WTC11 (cell line): Measurements from ENCODE around the gene C14orf132. TPM values are rescaled to one million over a fixed set of nuclear protein-coding genes. Genes with fewer than 3 reads are reported as not detected.

ENCODE experiments used
- ATAC-seq: fragments of 200-7000 bp; cut with Tn5 transposase; 2 replicates; pipeline ENCODE4 v1.10.0; 2021; ENCODE audit warnings: mild to moderate bottlenecking, moderate library complexity
- CTCF ChIA-PET: fragments of 300-600 bp; sonication (Branson Sonifier 250); formaldehyde crosslinking; loops from one replicate; lab custom pipeline; 2021; ENCODE audit warnings: antibody characterized with exemption; lab: Charles Lee
- POLR2A ChIA-PET: fragments of 350-600 bp; sonication (Branson Sonifier 250); formaldehyde crosslinking; loops from one replicate; lab custom pipeline; 2021; ENCODE audit warnings: antibody characterized with exemption; lab: Charles Lee
- DNase-seq: peaks from one replicate; pipeline ENCODE4 v3.0.0; 2021; ENCODE audit warnings: low spot score
- H3K27ac Mint-ChIP-seq: 2 replicates; pipeline ENCODE4 v1.8.0; 2021; ENCODE audit warnings: mixed read lengths
- H3K27me3 Mint-ChIP-seq: 2 replicates; pipeline ENCODE4 v1.8.0; 2021; ENCODE audit warnings: low read depth, mild to moderate bottlenecking, moderate library complexity, mixed read lengths
- H3K36me3 Mint-ChIP-seq: 2 replicates; pipeline ENCODE4 v1.8.0; 2021; ENCODE audit warnings: mixed read lengths
- H3K4me1 Mint-ChIP-seq: 2 replicates; pipeline ENCODE4 v1.8.0; 2022; ENCODE audit warnings: mixed read lengths
- H3K4me3 Mint-ChIP-seq: 2 replicates; pipeline ENCODE4 v1.8.0; 2021; ENCODE audit warnings: mild to moderate bottlenecking, moderate library complexity, mixed read lengths
- H3K9me3 Mint-ChIP-seq: 2 replicates; pipeline ENCODE4 v1.8.0; 2021; ENCODE audit warnings: mixed read lengths
- CREM ChIP-seq: sonication (generic); formaldehyde crosslinking; IDR thresholded peaks from 2 replicates; pipeline ENCODE4 v1.8.1; 2022; ENCODE audit warnings: mild to moderate bottlenecking, missing genetic modification reagents, moderate library complexity
- FOXP1 ChIP-seq: sonication (generic); formaldehyde crosslinking; IDR thresholded peaks from 2 replicates; pipeline ENCODE4 v1.8.0; 2022; ENCODE audit warnings: missing genetic modification reagents, mild to moderate bottlenecking, moderate library complexity, borderline replicate concordance
- GABPB1 ChIP-seq: sonication (generic); formaldehyde crosslinking; IDR thresholded peaks from 2 replicates; pipeline ENCODE4 v1.8.1; 2023; ENCODE audit warnings: mild to moderate bottlenecking, missing genetic modification reagents
- JAZF1 ChIP-seq: fragments of 250-450 bp; sonication (Bioruptor Pico); IDR thresholded peaks from 2 replicates; pipeline ENCODE4 v1.9.0; 2021; ENCODE audit warnings: moderate library complexity, mild to moderate bottlenecking, inconsistent platforms
- MXD4 ChIP-seq: fragments of 250-450 bp; sonication (Bioruptor Pico); IDR thresholded peaks from 2 replicates; pipeline ENCODE4 v1.8.0; 2021; ENCODE audit warnings: mild to moderate bottlenecking, moderate library complexity, borderline replicate concordance
- MYBL2 ChIP-seq: sonication (generic); formaldehyde crosslinking; IDR thresholded peaks from 2 replicates; pipeline ENCODE4 v1.8.1; 2023; ENCODE audit warnings: mild to moderate bottlenecking, moderate library complexity, missing genetic modification reagents
- NR2C2 ChIP-seq: sonication (generic); formaldehyde crosslinking; IDR thresholded peaks from 2 replicates; pipeline ENCODE4 v1.8.0; 2022; ENCODE audit warnings: mild to moderate bottlenecking, missing genetic modification reagents
- RORB ChIP-seq: fragments of 250-450 bp; sonication (Bioruptor Pico); IDR thresholded peaks from 2 replicates; pipeline ENCODE4 v1.9.0; 2021; ENCODE audit warnings: mild to moderate bottlenecking
- TEAD1 ChIP-seq: sonication (generic); formaldehyde crosslinking; IDR thresholded peaks from 2 replicates; pipeline ENCODE4 v1.8.0; 2022; ENCODE audit warnings: mild to moderate bottlenecking, missing genetic modification reagents
- TEAD4 ChIP-seq: sonication (generic); formaldehyde crosslinking; IDR thresholded peaks from 2 replicates; pipeline ENCODE4 v1.8.0; 2022; ENCODE audit warnings: mild to moderate bottlenecking, missing genetic modification reagents
- ZNF416 ChIP-seq: fragments of 250-450 bp; sonication (Bioruptor Pico); IDR thresholded peaks from 2 replicates; pipeline ENCODE4 v1.9.0; 2021; ENCODE audit warnings: mild to moderate bottlenecking, inconsistent platforms
- ZNF671 ChIP-seq: fragments of 250-450 bp; sonication (Bioruptor Pico); IDR thresholded peaks from 2 replicates; pipeline ENCODE4 v1.8.0; 2021; ENCODE audit warnings: mild to moderate bottlenecking
- total RNA-seq: library from RNA; stranded (reverse); gene quantifications from 3 replicates; pipeline ENCODE4 v1.2.3, GENCODE V29; 2021
- TF ChIP-seq, protein P1 (sequence below): sonication (generic); formaldehyde crosslinking; IDR thresholded peaks from 2 replicates; pipeline ENCODE4 v1.8.1; 2023; ENCODE audit warnings: mild to moderate bottlenecking, missing genetic modification reagents
- TF ChIP-seq, protein P2 (sequence below): sonication (generic); formaldehyde crosslinking; IDR thresholded peaks from 2 replicates; pipeline ENCODE4 v1.8.0; 2022; ENCODE audit warnings: mild to moderate bottlenecking, missing genetic modification reagents
- TF ChIP-seq, protein P3 (sequence below): sonication (generic); formaldehyde crosslinking; IDR thresholded peaks from 2 replicates; pipeline ENCODE4 v1.8.1; 2023; ENCODE audit warnings: mild to moderate bottlenecking, missing genetic modification reagents, moderate library complexity
- TF ChIP-seq, protein P4 (sequence below): sonication (generic); formaldehyde crosslinking; IDR thresholded peaks from 2 replicates; pipeline ENCODE4 v1.8.1; 2022; ENCODE audit warnings: low read depth, mild to moderate bottlenecking, moderate library complexity, missing genetic modification reagents, borderline replicate concordance
- TF ChIP-seq, protein P5 (sequence below): fragments of 250-450 bp; sonication (Bioruptor Pico); IDR thresholded peaks from 2 replicates; pipeline ENCODE4 v2.1.2; 2022; ENCODE audit warnings: mild to moderate bottlenecking, moderate library complexity
- TF ChIP-seq, protein P6 (sequence below): fragments of 250-450 bp; sonication (Bioruptor Pico); IDR thresholded peaks from 2 replicates; pipeline ENCODE4 v1.9.0; 2021; ENCODE audit warnings: moderate library complexity, mild to moderate bottlenecking, inconsistent platforms, borderline replicate concordance
- TF ChIP-seq, protein P7 (sequence below): fragments of 250-450 bp; sonication (Bioruptor Pico); IDR thresholded peaks from 2 replicates; pipeline ENCODE4 v1.8.0; 2021; ENCODE audit warnings: mild to moderate bottlenecking
- TF ChIP-seq, protein P8 (sequence below): sonication (generic); formaldehyde crosslinking; IDR thresholded peaks from 2 replicates; pipeline ENCODE4 v1.8.0; 2022; ENCODE audit warnings: mild to moderate bottlenecking, missing genetic modification reagents
- TF ChIP-seq, protein P9 (sequence below): fragments of 200-600 bp; IDR thresholded peaks from 2 replicates; pipeline ENCODE4 v1.8.0; 2022; ENCODE audit warnings: antibody characterized with exemption

Gene C14orf132
- total RNA-seq, 1 experiment from 2014 or later: 14.1 TPM

DNA sequence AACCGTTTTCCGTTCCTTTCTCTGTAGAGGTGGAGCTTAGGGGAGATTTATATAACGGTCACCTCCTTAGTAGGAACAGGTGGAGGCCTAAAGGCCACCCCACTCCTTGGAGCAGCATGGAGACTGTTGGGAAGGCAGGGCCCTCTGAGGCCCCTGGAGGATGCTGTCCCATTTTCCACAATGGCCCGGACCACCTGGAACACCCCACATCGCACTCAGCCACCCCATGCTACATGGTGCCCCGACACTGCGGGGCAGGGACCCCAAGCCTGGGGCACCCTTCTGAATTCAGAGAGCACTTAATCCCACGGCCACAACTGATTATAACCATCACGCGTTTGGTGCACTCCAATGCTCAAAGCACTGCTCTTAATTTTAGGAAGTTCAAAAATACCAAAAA lies 41.4 kb downstream of the C14orf132 start (continued):
- TF ChIP-seq, protein P1, sequence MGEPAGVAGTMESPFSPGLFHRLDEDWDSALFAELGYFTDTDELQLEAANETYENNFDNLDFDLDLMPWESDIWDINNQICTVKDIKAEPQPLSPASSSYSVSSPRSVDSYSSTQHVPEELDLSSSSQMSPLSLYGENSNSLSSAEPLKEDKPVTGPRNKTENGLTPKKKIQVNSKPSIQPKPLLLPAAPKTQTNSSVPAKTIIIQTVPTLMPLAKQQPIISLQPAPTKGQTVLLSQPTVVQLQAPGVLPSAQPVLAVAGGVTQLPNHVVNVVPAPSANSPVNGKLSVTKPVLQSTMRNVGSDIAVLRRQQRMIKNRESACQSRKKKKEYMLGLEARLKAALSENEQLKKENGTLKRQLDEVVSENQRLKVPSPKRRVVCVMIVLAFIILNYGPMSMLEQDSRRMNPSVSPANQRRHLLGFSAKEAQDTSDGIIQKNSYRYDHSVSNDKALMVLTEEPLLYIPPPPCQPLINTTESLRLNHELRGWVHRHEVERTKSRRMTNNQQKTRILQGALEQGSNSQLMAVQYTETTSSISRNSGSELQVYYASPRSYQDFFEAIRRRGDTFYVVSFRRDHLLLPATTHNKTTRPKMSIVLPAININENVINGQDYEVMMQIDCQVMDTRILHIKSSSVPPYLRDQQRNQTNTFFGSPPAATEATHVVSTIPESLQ (CRISPR knock-in tag): no peak
- TF ChIP-seq, protein P2, sequence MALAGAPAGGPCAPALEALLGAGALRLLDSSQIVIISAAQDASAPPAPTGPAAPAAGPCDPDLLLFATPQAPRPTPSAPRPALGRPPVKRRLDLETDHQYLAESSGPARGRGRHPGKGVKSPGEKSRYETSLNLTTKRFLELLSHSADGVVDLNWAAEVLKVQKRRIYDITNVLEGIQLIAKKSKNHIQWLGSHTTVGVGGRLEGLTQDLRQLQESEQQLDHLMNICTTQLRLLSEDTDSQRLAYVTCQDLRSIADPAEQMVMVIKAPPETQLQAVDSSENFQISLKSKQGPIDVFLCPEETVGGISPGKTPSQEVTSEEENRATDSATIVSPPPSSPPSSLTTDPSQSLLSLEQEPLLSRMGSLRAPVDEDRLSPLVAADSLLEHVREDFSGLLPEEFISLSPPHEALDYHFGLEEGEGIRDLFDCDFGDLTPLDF (CRISPR knock-in tag): no peak
- no peak for TF ChIP-seq GABPB1 (CRISPR knock-in tag)
- no peak for TF ChIP-seq TEAD1
- TF ChIP-seq, protein P3, sequence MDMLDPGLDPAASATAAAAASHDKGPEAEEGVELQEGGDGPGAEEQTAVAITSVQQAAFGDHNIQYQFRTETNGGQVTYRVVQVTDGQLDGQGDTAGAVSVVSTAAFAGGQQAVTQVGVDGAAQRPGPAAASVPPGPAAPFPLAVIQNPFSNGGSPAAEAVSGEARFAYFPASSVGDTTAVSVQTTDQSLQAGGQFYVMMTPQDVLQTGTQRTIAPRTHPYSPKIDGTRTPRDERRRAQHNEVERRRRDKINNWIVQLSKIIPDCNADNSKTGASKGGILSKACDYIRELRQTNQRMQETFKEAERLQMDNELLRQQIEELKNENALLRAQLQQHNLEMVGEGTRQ: no peak
- no peak for TF ChIP-seq ZNF416 (CRISPR knock-in tag)
- TF ChIP-seq, all 79 proteins: peak for 0

DNA sequence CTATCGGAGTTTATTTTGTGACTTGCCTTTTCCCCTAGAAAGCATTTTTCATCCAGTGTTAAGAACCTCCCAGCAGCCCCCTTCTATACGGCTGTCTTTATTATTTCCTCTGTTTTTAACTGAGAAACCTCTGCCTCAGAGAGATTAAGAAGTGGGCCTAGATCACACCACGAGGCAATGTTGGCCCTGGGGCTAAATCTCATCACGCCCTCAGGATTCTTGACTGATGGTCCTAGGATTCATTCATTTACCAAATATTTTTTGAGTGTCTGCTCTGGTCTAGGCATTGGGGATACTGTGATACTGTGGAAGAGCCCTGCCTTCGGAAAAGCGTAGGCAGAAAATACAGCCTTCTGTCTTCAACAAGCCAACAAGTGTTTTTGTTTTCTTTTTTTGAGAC lies 42.1 kb downstream of the C14orf132 start:
- Mint-ChIP-seq H3K27ac (no peak overlapping the region), H3K4me1 (peaks cover 6% of the 10 kb centered on the region; the same call in 1 of the 2 replicates), H3K27me3 (no peaks in the 10 kb centered on the region), H3K9me3 (peaks cover 17% of the 10 kb centered on the region), H3K36me3 (peaks cover 17% of the 10 kb centered on the region; the same call in 1 of the 2 replicates), H3K4me3 (no peak overlapping the region)
- TF ChIP-seq TEAD4 (no peak), RORB (CRISPR knock-in tag) (no peak), FOXP1 (CRISPR knock-in tag) (no peak)
- CTCF ChIA-PET: no interaction called here
- POLR2A ChIA-PET: no interaction called here
- no peak for ATAC-seq
- DNase-seq: no peak

DNA sequence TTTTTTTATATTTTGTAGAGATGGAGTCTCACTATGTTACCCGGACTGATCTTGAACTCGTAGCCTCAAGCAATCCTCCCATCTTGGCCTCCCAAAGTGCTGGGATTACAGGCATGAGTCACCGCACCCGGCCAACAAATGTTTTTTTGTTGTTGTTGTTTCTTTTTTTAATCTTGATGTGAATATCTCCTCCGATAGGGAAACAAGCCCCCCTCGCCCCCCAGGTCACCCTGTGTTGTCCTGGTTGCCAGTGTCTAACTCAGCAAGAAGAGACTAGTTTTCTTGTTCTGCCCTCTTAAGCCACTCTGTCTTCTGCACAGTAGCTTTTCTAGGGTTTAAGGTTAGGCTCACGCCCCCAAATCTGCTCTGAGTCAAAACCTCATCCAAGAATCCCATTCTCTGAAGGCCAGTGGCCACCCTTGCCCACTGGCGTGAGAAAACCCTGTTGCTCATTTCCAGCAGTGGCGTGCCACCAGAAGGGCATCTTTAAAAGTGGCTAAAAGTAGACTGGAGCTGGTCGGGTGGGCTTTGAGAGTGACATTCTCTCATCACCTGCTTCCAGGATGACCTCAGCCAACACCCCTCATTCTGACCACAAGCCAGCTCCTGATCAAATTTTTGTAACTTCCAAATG lies 42.7 kb downstream of the C14orf132 start:
- Mint-ChIP-seq H3K9me3 (peaks cover 17% of the 10 kb centered on the region), H3K36me3 (peaks cover 22% of the 10 kb centered on the region), H3K27me3 (no peaks in the 10 kb centered on the region), H3K4me3 (no peak overlapping the region), H3K4me1 (peaks cover 6% of the 10 kb centered on the region; the same call in 1 of the 2 replicates), H3K27ac (no peak overlapping the region)
- DNase-seq (no peak), ATAC-seq (no peak)
- ChIA-PET CTCF (interaction anchor here (0.8 to 2.4 kb wide), 3 partner anchors 16 to 25 kb away, joined by 3 to 8 read pairs (median 5); no protein-coding TSS in a partner anchor), POLR2A (no interaction called here)
- TF ChIP-seq, protein P4, sequence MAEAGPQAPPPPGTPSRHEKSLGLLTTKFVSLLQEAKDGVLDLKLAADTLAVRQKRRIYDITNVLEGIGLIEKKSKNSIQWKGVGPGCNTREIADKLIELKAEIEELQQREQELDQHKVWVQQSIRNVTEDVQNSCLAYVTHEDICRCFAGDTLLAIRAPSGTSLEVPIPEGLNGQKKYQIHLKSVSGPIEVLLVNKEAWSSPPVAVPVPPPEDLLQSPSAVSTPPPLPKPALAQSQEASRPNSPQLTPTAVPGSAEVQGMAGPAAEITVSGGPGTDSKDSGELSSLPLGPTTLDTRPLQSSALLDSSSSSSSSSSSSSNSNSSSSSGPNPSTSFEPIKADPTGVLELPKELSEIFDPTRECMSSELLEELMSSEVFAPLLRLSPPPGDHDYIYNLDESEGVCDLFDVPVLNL (CRISPR knock-in tag): no peak
- TF ChIP-seq CREM (CRISPR knock-in tag) (no peak), ZNF671 (CRISPR knock-in tag) (no peak), MYBL2 (CRISPR knock-in tag) (no peak), MXD4 (CRISPR knock-in tag) (no peak), JAZF1 (CRISPR knock-in tag) (no peak), NR2C2 (CRISPR knock-in tag) (no peak)
- TF ChIP-seq, protein P5, sequence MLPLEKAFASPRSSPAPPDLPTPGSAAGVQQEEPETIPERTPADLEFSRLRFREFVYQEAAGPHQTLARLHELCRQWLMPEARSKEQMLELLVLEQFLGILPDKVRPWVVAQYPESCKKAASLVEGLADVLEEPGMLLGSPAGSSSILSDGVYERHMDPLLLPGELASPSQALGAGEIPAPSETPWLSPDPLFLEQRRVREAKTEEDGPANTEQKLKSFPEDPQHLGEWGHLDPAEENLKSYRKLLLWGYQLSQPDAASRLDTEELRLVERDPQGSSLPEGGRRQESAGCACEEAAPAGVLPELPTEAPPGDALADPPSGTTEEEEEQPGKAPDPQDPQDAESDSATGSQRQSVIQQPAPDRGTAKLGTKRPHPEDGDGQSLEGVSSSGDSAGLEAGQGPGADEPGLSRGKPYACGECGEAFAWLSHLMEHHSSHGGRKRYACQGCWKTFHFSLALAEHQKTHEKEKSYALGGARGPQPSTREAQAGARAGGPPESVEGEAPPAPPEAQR (CRISPR knock-in tag): no peak
- TF ChIP-seq, protein P6, sequence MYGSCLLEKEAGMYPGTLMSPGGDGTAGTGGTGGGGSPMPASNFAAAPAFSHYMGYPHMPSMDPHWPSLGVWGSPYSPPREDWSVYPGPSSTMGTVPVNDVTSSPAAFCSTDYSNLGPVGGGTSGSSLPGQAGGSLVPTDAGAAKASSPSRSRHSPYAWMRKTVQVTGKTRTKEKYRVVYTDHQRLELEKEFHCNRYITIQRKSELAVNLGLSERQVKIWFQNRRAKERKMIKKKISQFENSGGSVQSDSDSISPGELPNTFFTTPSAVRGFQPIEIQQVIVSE (CRISPR knock-in tag): no peak
- TF ChIP-seq, protein P7, sequence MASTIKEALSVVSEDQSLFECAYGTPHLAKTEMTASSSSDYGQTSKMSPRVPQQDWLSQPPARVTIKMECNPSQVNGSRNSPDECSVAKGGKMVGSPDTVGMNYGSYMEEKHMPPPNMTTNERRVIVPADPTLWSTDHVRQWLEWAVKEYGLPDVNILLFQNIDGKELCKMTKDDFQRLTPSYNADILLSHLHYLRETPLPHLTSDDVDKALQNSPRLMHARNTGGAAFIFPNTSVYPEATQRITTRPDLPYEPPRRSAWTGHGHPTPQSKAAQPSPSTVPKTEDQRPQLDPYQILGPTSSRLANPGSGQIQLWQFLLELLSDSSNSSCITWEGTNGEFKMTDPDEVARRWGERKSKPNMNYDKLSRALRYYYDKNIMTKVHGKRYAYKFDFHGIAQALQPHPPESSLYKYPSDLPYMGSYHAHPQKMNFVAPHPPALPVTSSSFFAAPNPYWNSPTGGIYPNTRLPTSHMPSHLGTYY (CRISPR knock-in tag): no peak
- TF ChIP-seq, protein P8, sequence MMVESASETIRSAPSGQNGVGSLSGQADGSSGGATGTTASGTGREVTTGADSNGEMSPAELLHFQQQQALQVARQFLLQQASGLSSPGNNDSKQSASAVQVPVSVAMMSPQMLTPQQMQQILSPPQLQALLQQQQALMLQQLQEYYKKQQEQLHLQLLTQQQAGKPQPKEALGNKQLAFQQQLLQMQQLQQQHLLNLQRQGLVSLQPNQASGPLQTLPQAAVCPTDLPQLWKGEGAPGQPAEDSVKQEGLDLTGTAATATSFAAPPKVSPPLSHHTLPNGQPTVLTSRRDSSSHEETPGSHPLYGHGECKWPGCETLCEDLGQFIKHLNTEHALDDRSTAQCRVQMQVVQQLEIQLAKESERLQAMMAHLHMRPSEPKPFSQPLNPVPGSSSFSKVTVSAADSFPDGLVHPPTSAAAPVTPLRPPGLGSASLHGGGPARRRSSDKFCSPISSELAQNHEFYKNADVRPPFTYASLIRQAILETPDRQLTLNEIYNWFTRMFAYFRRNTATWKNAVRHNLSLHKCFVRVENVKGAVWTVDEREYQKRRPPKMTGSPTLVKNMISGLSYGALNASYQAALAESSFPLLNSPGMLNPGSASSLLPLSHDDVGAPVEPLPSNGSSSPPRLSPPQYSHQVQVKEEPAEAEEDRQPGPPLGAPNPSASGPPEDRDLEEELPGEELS (CRISPR knock-in tag): no peak
- TF ChIP-seq, protein P9, sequence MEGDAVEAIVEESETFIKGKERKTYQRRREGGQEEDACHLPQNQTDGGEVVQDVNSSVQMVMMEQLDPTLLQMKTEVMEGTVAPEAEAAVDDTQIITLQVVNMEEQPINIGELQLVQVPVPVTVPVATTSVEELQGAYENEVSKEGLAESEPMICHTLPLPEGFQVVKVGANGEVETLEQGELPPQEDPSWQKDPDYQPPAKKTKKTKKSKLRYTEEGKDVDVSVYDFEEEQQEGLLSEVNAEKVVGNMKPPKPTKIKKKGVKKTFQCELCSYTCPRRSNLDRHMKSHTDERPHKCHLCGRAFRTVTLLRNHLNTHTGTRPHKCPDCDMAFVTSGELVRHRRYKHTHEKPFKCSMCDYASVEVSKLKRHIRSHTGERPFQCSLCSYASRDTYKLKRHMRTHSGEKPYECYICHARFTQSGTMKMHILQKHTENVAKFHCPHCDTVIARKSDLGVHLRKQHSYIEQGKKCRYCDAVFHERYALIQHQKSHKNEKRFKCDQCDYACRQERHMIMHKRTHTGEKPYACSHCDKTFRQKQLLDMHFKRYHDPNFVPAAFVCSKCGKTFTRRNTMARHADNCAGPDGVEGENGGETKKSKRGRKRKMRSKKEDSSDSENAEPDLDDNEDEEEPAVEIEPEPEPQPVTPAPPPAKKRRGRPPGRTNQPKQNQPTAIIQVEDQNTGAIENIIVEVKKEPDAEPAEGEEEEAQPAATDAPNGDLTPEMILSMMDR: no peak
